K562 (cell line): ENCODE data around the gene RAE1. TPM values are rescaled to one million over a fixed set of nuclear protein-coding genes. Genes with fewer than 3 reads are reported as not detected.
A peak's percentile ranks its signal among the peaks of the same experiment; 100 is the strongest.

ENCODE experiments used
- BACH1 ChIP-seq: fragments of 200-800 bp; sonication (Bioruptor generic); IDR thresholded peaks from 2 replicates; pipeline ENCODE4 v1.6.1; 2016; ENCODE audit warnings: missing genetic modification characterization, missing compliant biosample characterization
- C11orf30 ChIP-seq: fragments of 450-650 bp; IDR thresholded peaks from 2 replicates; pipeline ENCODE4 v1.6.1; 2016; ENCODE audit warnings: low read depth, mild to moderate bottlenecking
- CXXC5 ChIP-seq: fragments of 250-450 bp; sonication (Bioruptor Pico); IDR thresholded peaks from 2 replicates; pipeline ENCODE4 v1.8.0; 2022; ENCODE audit warnings: inconsistent platforms, mild to moderate bottlenecking, moderate library complexity
- ESRRA ChIP-seq: fragments of 450-650 bp; IDR thresholded peaks from 2 replicates; pipeline ENCODE4 v1.6.1; 2014; ENCODE audit warnings: low read depth, mild to moderate bottlenecking, moderate library complexity, borderline replicate concordance
- ETV1 ChIP-seq: fragments of 450-650 bp; conservative IDR thresholded peaks from 2 replicates; pipeline ENCODE4 v1.6.1; 2016; ENCODE audit warnings: missing genetic modification characterization, control low read depth, low read depth, missing compliant biosample characterization
- FOXK1 ChIP-seq: sonication (generic); formaldehyde crosslinking; IDR thresholded peaks from 2 replicates; pipeline ENCODE4 v1.8.0; 2022; ENCODE audit warnings: missing genetic modification reagents, mild to moderate bottlenecking, borderline replicate concordance
- FOXP1 ChIP-seq: sonication (generic); formaldehyde crosslinking; IDR thresholded peaks from 2 replicates; pipeline ENCODE4 v1.8.0; 2022; ENCODE audit warnings: mild to moderate bottlenecking, missing genetic modification reagents
- FOXP4 ChIP-seq: sonication (generic); formaldehyde crosslinking; IDR thresholded peaks from 2 replicates; pipeline ENCODE4 v1.8.0; 2022; ENCODE audit warnings: mild to moderate bottlenecking, missing genetic modification reagents, borderline replicate concordance
- FUS ChIP-seq: fragments of 200-400 bp; formaldehyde crosslinking; optimal IDR thresholded peaks from 2 replicates; pipeline ENCODE3; 2017; ENCODE audit warnings: low read depth, low read length
- JUNB ChIP-seq: fragments of 450-650 bp; formaldehyde crosslinking; conservative IDR thresholded peaks from 2 replicates; pipeline ENCODE4 v1.4.0; 2020; ENCODE audit warnings: mild to moderate bottlenecking
- MEF2A ChIP-seq: IDR thresholded peaks from 2 replicates; pipeline ENCODE4 v1.6.1; 2011; ENCODE audit warnings: low read depth, mild to moderate bottlenecking, low read length, moderate library complexity; ENCODE audit not compliant: control insufficient read depth
- OTX1 ChIP-seq: fragments of 450-650 bp; formaldehyde crosslinking; IDR thresholded peaks from 2 replicates; pipeline ENCODE4 v1.4.0; 2022; ENCODE audit warnings: mild to moderate bottlenecking
- PCBP2 ChIP-seq: fragments of 200-400 bp; formaldehyde crosslinking; IDR thresholded peaks from 2 replicates; pipeline ENCODE4 v1.6.1; 2018; ENCODE audit warnings: low read length, low read depth, mild to moderate bottlenecking, moderate library complexity; ENCODE audit not compliant: poor library complexity, severe bottlenecking
- PPARD ChIP-seq: fragments of 250-450 bp; sonication (Bioruptor Pico); IDR thresholded peaks from 2 replicates; pipeline ENCODE4 v1.8.0; 2022; ENCODE audit warnings: inconsistent platforms, mild to moderate bottlenecking, moderate library complexity
- RB1 ChIP-seq: fragments of 450-650 bp; IDR thresholded peaks from 2 replicates; pipeline ENCODE4 v1.6.1; 2017; ENCODE audit warnings: low read depth, mild to moderate bottlenecking
- RBM14 ChIP-seq: fragments of 200-400 bp; formaldehyde crosslinking; IDR thresholded peaks from 2 replicates; pipeline ENCODE4 v1.6.1; 2018; ENCODE audit warnings: low read depth, mild to moderate bottlenecking, low read length, moderate library complexity, borderline replicate concordance; ENCODE audit not compliant: insufficient read depth
- RBM34 ChIP-seq: fragments of 200-400 bp; formaldehyde crosslinking; IDR thresholded peaks from 2 replicates; pipeline ENCODE4 v1.6.1; 2018; ENCODE audit warnings: low read length, borderline replicate concordance; ENCODE audit not compliant: insufficient read depth
- SFPQ ChIP-seq: fragments of 200-400 bp; formaldehyde crosslinking; IDR thresholded peaks from 2 replicates; pipeline ENCODE4 v1.6.1; 2017; ENCODE audit warnings: mild to moderate bottlenecking, low read depth, low read length, moderate library complexity
- SMAD3 ChIP-seq: fragments of 450-650 bp; formaldehyde crosslinking; conservative IDR thresholded peaks from 2 replicates; pipeline ENCODE4 v1.4.0; 2020; ENCODE audit warnings: mild to moderate bottlenecking
- TEAD4 ChIP-seq, 2 experiments: sonication (generic) in 1 of 2; formaldehyde crosslinking in 1 of 2; IDR thresholded peaks; 2 replicates each; pipeline versions ENCODE4 v1.6.1 to v1.8.0; 2012 to 2022; ENCODE audit warnings: borderline replicate concordance in 1 of 2, inconsistent platforms in 1 of 2, low read length in 1 of 2, mild to moderate bottlenecking in 1 of 2, missing genetic modification reagents in 1 of 2
- TFE3 ChIP-seq: fragments of 450-650 bp; formaldehyde crosslinking; IDR thresholded peaks from 2 replicates; pipeline ENCODE4 v1.4.0; 2020; ENCODE audit warnings: mild to moderate bottlenecking, mixed read lengths
- ZNF143 ChIP-seq: sonication (generic); formaldehyde crosslinking; IDR thresholded peaks from 2 replicates; pipeline ENCODE4 v1.9.0; 2022; ENCODE audit warnings: mild to moderate bottlenecking, missing genetic modification reagents
- ZNF695 ChIP-seq: fragments of 450-650 bp; formaldehyde crosslinking; IDR thresholded peaks from 2 replicates; pipeline ENCODE4 v1.4.0; 2020; ENCODE audit warnings: mild to moderate bottlenecking, moderate library complexity
- polyA plus RNA-seq, 8 experiments: library from polyadenylated mRNA; depleted of rRNA in 4 of 8; stranded (reverse) in 5 of 8; unstranded in 3 of 8; fragments of >200 nt; fragmentation: Nextera tagmentation in 2 of 8; fragmentation: Illumina TruSeq in 1 of 8; extraction: Ambion mirVana in 2 of 8; extraction: Trizol in 1 of 8; gene quantifications; 2 replicates each; pipeline versions ENCODE4 v1.2.1 to v1.2.3, GENCODE V29; 2011 to 2014; ENCODE audit warnings: inconsistent platforms in 1 of 8, missing spikeins in 1 of 8
- total RNA-seq, 7 experiments: library from RNA; depleted of rRNA in 6 of 7; stranded (reverse); fragments of >200 nt in 6 of 7; fragmentation: Illumina TruSeq in 2 of 7; extraction: Trizol in 2 of 7; gene quantifications; 2 replicates each; pipeline versions ENCODE4 v1.2.1 to v1.2.3, GENCODE V29; 2011 to 2021; ENCODE audit warnings: low replicate concordance in 1 of 7

RAE1 gene
- total and polyA plus RNA-seq, 9 of the 15 experiments (the other 6 are each of a cell fraction or from before 2014, with no cell fraction given): 33.7 to 248 (median 77.7) TPM

- no peak for TF ChIP-seq ZNF695
- TF ChIP-seq ESRRA: 0 out of 2 replicates have a peak, but pooled peaks have one; percentile 18
- no peak for TF ChIP-seq FOXK1 (CRISPR knock-in tag)
- peak; percentile 26; the same call in 1 of the 2 replicates for TF ChIP-seq C11orf30
- no peak for TF ChIP-seq CXXC5 (CRISPR knock-in tag)
- 0 out of 2 replicates have a peak, but pooled peaks have one; percentile 48 for TF ChIP-seq TEAD4 (IDR thresholded peaks at IDR 0.05; ENCODE audit: low read length)
- no peak for TF ChIP-seq TEAD4 (CRISPR knock-in tag; IDR thresholded peaks at IDR 0.05; ENCODE audit: borderline replicate concordance)
- TF ChIP-seq FUS: no peak
- no peak for TF ChIP-seq FOXP4 (CRISPR knock-in tag)
- TF ChIP-seq PPARD (CRISPR knock-in tag): no peak
- no peak for TF ChIP-seq RBM34
- TF ChIP-seq SFPQ: no peak
- TF ChIP-seq BACH1 (tag): no peak
- no peak for TF ChIP-seq ZNF143 (CRISPR knock-in tag)
- TF ChIP-seq SMAD3: no peak
- TF ChIP-seq RBM14: no peak
- no peak for TF ChIP-seq RB1
- no peak for TF ChIP-seq TFE3 (CRISPR knock-in tag)
- no peak for TF ChIP-seq JUNB (CRISPR knock-in tag)
- no peak for TF ChIP-seq MEF2A
- no peak for TF ChIP-seq PCBP2
- TF ChIP-seq FOXP1: no peak
- no peak for TF ChIP-seq ETV1 (tag)
- no peak for TF ChIP-seq OTX1
Observed at GRCh38 chr20:57412347-57413029, 61.4 kb downstream of the RAE1 start (continued).
